GM21825 (cell line): ENCODE results near the gene C12orf60.
"Not testable (repeated sequence)": the region's sequence is repeated elsewhere in the genome, so short reads cannot be mapped to it uniquely, and the experiment has no call there.

Experiments used
- ATAC-seq: cut with Tn5 transposase; IDR thresholded peaks from one replicate; pipeline ENCODE4 v1.9.1; 2021; ENCODE audit warnings: mild to moderate bottlenecking, moderate library complexity; ENCODE audit not compliant: unreplicated experiment

The C12orf60 gene, protein sequence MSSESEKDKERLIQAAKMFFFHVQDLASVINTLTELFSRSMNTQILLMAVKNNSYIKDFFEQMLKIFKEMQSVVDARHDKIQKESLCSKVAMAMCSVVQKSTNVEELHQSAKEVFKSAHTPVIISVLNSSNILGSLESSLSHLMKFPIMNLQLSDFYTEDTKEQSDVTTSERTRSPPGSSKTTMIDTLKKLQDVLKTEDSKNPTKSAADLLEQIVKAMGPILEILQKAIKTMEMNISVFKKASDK

DNA sequence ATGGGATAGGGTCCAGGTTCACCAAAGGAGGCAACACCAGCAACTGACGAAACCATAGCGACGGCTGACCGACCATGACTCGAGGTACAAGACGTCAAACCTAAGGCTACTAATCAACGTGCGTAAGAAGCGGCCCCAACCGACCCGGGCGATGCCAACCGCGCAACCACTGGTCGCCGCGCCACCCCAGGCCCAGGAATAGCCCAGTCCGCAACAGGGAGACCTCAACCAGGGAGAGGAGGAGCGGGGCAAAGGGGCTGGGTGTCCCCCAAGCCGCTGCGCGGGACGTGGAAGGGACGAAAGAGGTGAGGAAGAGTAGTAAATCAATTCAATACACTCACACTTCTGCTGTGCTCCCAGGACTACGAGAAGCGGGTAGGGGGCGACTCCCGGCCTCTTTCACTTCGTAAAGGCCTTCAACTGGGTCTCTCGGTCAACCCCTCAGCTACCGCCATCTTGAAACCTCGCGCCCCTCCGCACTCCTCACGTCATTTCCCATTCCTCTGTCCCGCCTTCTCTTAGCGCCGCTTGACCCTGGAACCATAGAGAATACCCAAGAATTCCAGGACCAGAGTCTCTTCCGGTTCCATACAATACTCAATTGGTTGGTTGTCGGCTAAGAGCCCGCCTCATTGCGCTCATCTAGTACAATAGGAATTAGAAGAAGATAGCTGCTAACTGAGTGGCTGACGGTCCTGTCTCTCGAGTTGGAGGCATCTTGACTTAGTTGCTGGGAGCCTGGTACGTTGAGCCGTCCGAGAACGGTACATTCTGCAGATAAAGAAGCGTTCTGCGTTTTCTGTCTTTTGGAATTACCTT lies at the start of gene C12orf60, which contains the start of gene WBP11:
Gene C12orf60 (plus strand): TSS at position 660 of the 819 bp plus-strand sequence. CDS start 19,266 bp downstream, outside the sequence.
Gene WBP11 (minus strand): TSS at position 468 of the 819 bp plus-strand sequence. CDS start 2,095 bp downstream, outside the sequence.
- peak; percentile 99 for ATAC-seq

DNA sequence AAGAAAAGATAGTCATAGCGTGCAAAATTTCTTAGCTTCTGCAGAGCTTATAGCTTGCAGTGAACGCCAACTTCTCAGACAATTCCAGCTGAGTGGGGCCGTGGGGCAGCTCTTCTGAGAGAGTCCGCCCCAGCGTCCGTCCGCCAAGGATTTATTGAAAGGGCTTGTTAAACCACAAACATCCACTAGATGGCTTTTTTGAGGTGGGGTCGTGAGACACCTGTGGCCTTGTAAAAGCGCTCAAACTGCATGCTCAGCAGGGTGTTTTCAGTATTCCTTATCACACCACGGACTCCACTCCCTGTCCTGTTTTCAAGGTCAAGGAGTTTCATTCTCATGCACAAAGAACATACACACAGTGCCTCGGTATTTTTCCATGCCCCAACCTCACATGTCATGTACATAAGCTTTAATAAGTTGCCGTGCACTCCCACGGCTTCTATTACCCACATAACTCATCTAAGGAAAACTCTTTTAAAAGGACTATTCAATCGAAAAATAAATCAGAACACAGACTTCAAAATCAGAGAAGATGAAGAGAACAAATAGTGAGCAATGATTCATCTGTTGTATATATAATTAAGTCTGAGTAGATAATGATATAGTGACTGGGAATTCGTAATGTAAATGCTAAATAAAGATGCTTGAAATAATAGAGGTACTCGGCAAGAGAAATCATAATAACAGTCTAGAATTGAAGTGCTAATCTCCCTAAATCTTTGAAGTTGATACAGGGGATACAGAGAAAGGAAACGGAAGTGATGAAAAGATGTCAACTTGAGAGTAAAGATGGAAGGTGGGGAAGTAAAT lies 46.9 kb upstream of the C12orf60 start:
- ATAC-seq = no peak

DNA sequence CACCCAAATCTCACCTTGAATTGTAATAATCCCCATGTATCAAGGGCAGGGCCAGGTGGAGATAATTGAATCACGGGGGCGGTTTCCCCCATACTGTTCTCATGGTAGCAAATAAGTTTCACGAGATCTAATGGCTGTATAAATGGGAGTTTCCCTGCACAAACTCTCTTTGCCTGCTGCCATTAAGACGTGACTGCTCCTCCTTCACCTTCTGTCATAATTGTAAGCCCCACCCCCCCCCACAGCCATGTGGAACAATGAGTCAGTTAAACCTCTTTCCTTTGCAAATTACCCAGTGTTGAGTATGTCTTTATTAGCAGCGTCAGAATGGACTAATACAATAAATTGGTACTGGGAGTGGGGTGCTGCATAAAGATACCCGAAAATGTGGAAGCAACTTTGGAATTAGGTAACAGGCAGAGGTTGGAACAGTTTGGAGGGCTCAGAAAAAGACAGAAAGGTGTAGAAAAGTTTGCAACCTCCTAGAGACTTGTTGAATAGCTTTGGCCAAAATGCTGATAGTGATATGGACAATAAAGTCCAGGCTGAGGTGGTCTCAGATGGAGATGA lies 43.7 kb upstream of the C12orf60 start:
- ATAC-seq = not testable (repeated sequence)

DNA sequence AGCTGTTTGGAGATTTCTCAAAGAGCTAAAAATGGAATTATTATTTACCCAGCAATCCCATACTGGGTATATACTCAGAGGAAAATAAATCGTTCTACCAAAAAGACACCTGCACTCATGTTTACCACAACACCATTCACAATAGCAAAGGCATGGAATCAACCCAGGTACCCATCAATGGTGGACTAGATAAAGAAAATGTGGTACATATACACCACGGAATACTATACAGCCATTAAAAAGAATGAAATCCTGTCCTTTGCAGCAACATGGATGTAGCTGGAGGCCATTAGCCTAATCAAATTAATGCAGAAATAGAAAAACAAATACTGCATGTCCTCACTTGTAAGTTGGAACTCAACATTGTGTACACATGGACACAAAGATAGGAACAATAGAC lies 38.1 kb upstream of the C12orf60 start:
- no peak for ATAC-seq

DNA sequence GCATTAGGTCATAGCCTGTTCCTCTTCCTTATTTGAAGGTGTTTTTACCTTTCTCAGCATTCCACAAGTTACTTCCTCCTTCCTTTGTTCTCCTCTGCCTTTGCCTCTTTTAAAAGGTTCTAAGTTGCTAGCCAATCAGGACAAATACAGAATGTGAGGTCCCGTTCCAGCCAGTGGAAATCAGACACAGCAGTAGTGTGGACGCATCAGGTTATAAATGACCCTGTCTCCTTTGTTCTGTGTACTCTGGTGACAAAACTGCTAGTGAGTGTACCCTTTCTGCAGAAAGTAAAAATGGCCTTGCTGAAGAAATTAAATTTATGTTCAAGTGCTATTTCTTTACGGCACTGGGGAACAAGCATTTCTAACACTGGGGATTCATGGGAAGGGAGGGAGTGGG lies 37.5 kb upstream of the C12orf60 start:
- not testable (repeated sequence) for ATAC-seq

DNA sequence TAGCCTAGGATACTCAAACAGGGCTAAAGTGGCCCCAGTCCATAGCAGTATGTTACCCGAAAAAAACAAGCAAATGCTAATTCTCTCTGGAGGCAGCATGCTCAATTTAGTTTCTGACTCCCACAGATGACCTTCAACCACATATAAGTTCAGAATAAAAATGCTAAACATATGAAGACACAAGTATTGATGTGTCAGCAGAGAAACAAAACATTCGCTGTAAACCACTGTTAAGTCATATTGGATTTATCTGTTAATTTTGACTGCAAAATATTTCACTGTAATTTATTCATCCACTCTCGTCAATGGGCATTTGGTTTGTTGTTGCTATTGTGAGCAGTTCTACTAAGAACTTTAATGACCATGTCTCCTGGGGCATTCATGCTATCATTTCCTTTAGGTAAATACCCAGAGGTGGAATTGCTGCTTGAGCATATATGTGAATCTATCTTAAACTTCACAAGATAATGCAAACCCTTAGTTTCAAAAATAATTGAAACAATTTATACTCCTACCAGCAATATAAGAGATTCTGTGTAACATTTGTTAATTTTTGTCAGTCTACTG lies 36.7 kb upstream of the C12orf60 start:
- no peak for ATAC-seq

DNA sequence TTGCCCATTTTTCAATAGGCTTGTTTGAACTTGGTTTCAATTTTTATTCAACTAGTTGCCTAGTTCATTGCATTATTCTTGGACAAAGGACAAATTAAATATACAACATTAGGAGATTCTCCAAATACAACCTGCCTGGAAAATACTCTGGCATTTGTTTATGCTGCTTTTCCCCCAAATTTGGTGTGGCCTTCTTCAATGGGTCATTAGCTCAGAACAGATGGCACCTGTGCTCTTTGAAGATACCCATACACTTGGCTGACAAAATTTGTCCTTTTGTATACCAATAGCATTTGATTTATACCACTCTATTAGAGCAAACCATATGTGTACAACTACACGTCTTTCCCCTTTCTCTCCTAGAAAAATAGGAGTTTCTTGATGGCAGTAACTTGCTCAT lies 35.9 kb upstream of the C12orf60 start:
- no peak for ATAC-seq

DNA sequence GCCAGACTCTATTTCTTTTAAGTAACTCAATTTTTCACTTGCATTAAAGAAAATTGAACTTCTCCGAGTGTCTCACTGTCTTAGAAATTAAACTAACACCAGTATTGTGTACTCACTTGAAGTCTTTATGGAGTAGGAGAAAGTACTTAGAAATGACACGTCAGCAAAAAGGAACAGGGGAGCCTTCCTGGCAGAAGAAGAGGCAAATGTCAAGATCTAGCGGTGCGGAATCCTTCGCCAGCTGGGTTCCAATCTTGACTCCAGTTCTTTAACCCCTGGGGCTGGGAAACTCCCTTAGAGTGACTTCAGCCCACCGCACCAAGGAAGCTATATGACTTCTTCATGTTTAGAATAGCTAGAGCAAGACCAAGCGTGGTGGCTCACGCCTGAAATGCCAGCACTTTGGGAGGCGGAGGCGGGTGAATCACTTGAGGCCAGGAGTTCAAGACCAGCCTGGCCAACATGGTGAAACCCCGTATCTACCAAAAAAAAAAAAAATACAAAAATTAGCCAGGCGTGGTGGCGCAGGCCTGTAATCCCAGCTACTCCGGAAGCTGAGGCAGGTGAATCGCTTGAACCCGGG lies 34.6 kb upstream of the C12orf60 start:
- ATAC-seq = no peak

DNA sequence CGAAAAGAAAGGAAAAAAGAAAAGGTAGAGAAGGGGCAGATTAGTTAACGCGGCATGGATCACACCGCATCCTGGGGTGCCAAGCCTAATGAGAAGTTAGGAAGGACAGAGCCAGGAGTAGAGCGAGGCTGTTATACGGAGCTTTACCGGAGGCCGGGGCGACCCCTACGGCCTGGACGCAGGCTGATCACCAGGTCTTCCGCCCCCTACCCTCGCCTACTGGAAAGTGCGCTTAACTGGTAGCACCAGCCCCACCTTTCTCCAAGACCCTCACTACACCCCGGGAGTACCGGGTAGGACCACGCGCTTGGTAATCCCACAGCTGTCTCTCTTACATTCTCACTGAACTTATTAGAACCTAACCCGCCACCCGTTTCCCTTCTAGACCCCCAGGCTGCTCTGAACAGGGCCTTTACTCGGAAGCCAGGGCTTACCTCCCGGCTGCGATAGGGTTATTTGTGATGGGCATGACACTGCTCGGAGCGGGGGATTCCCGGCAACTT lies 34.0 kb upstream of the C12orf60 start:
- ATAC-seq = no peak

DNA sequence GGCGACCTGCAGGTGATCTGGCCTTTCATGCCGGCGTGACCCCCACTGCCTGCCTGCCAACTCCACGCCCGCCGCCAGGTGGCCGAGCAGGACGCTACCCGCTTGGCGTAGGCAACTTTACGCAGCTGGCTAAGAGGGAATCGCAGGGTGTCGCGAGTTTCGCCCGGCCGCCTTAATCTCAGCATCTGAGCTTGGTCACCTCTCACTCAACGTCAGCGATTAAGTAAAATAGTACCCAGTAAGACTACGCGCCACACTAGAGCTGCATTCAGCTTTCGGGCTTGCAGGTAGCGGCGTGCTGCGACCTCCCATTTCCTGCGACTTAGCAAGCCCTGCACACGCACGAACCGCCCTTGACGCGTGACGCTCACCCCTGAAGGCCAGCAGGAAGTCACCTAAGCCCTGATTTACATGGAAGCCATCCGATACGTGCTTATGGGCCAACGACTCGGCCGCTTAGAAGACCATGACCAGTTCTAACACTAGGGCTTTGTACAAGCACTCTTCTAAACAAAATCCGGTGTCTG lies 33.4 kb upstream of the C12orf60 start:
- ATAC-seq = peak; percentile 34

DNA sequence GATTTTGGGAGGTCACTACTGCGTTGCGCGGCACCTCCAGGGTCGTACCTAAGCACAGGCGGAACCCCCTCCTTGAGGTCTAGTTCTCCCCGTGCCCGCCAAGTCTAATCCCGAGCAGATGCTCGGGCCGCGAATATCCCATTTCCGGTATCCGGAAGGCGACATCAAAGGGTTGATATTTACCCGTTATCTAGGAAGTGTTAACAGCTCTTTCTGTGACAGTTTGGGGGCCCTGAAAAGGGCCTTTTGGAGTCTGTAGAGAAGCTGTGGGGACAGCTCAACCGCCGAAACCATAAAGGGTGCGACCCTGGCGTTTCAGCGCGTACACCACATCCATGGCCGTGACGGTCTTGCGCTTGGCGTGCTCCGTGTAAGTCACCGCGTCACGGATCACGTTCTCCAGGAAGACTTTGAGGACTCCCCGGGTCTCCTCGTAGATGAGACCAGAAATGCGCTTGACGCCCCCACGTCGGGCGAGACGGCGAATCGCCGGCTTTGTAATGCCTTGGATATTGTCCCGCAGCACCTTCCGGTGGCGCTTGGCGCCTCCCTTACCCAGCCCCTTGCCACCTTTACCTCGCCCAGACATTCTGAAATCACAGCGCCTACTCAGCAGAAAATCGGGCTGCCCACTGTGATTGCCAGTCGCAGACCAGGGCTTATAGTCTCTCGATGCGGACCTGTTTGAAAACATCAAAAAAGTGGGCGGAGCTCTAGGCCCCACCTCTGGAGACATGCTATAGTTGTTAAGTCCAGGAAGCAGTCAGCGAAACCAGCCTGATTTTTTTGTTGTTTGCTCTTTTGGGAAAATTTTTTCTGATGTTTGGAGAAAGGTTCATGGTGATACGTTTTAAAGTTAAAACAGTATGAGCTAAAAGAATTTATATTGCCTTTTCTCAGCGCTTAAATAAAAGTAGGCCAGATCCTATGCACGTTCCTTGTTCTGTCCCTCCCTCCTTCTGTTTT lies 32.7 kb upstream of the C12orf60 start:
- ATAC-seq = peak; percentile 29

DNA sequence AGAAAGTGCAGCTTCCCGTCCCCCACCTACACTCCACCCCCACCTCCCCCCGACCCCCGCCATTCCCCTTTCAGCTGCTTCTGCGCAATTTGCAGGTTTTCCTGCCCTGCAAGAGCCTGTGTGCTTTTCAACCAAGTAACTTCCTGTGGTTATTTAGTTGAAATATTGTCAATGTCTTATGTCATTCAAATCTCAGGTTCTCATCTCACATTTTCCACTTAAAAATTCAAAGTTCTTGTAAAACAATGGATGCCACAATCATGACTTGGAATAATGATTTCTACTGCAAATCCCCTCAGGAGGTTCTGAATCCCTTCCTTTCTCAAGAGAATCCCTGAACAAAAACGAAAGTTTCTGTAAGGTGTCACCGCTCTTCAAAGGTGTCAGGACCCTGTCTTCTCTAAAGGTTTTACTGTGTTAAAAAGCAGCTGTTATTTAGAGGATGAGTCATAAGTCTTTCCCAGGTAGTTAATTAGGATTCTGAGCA lies 31.8 kb upstream of the C12orf60 start:
- ATAC-seq = no peak

DNA sequence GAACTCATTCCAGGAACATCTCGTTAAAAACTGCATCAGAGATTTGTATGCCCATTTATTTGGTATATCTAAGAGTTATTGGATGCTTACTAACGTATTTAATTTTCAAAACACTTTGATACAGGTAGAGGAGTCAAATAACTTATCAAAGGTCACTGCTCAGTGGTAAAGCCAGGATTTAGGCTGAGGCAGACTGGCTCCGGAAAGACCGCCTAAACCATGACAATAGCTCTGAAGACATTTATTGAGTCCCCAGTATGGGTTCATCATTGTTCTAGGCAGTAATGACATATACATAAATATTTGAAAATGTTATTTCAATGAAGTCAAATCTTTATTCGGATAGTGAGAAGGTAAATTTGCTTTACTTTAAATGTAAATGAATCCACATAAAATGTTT lies 30.5 kb upstream of the C12orf60 start:
- no peak for ATAC-seq

DNA sequence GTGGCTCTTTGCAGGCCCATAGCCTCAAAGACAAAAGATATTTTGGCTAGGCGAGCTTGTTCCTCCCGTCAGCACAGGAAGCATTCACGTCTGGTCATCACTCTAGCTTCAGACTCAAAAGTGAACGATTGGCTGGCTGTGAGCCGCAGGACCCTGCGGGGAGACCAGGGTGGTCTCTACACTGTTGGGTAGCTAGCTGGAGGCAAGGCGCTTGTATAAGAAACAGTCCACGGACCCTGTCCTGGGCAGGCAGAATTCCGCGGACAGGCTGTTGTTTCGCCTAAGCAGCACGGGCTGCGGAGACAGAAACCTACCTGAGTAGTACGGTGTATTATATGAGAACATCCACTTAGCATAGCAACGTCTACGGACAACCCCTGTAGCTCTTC lies 29.8 kb upstream of the C12orf60 start:
- ATAC-seq = peak; percentile 6

DNA sequence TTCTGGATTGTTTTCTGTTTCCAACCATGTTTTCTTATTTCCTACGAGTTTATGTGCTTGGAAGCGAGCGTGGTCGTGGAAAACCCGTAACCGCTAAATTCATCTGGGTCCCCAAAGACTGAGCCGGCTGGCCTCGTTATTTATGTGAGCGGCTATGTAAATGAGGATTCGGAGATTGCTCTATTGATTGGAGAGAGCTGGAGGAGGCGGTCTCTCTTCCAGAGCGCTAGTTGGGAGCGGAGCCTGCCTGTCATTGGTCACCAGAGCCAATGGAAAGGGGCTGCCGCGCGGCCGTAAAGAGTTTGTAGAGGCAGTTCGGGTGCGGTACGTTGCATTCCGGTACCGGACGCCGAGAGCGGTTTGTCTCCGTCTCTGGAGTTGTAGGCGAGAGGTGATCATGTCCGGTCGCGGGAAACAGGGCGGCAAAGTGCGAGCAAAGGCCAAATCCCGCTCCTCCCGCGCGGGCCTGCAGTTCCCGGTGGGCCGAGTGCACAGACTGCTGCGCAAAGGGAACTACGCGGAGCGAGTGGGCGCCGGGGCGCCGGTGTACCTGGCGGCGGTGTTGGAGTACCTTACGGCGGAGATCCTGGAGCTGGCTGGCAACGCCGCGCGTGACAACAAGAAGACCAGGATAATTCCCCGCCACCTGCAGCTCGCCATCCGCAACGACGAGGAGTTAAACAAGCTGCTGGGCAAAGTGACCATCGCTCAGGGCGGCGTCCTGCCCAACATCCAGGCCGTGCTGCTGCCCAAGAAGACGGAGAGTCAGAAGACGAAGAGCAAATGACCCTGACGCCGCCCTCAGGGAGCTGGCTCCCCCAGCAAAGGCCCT lies 29.2 kb upstream of the C12orf60 start:
- ATAC-seq = peak; percentile 61

DNA sequence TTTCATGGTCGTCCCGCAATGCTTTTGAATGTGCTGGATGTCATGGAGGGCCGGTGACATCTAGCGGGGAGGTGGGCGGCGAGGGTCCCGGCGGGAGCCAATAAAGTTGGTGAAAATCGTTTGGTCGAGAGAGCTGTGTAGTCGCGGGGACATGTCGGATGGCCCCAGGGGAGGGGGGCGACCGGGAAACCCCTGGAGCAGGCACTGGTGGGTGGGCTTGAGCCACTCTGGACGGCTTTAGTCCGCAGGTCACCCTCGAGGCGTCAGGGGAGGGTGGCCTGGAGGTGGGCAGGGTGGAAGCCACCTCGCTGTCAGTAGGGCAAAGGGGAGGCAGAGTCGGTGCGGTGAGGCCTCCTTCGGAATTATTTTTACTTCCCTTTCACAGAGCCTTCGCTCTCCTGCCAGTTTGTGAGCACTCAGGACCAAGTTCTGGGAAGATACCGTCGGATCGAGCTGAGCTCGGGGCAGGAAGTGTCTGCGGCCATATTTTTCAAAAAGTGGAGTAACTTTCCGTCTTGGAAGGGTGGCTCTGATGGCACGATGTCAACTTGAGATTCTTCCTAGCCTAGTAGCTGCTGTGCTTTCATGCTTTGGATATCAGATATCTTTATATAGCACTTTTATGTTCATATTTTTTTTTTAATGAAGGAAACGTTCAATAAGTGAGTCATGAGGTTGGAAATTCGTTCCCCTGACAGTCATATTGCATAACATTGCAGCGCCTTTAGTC lies 28.4 kb upstream of the C12orf60 start:
- ATAC-seq = no peak

DNA sequence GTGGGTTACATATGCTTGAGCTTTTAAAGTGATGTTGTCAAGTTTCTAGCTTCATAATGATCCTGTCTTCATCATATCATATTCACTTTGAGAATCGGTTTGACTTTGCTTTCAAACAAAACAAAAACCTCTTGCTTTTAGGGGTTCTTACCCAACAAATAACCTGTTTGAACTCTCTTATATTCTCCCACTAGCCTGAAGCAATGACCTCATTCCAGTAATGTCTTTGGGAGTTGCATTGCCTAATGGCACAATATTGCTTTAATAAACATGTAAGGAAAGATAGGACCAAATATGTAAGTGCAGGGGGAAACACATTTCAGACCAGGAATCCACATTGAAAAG lies 27.9 kb upstream of the C12orf60 start:
- ATAC-seq = no peak
